HepG2 (cell line): ENCODE measurements around the gene DNPH1. TPM values are rescaled to one million over a fixed set of nuclear protein-coding genes. Genes with fewer than 3 reads are reported as not detected.

Experiments
- ATAC-seq: fragments of 200-7000 bp; cut with Tn5 transposase; 3 replicates; pipeline ENCODE4 v1.9.1; 2020; ENCODE audit warnings: mild to moderate bottlenecking, moderate library complexity
- Bru-seq: library from RNA; stranded (reverse); fragments of 400-500 nt; gene quantifications from one replicate; lab custom pipeline; 2021; lab: Mats Ljungman, UMichigan
- BruChase-seq, 2 experiments: library from RNA; stranded (reverse); fragments of 400-500 nt; gene quantifications; one replicate each; lab custom pipeline; 2021; lab: Mats Ljungman, UMichigan
- BruUV-seq: library from RNA; stranded (reverse); fragments of 400-500 nt; replicated peaks from 2 replicates; lab custom pipeline; 2021; lab: Mats Ljungman, UMichigan
- CTCF ChIA-PET: fragments of 300-600 bp; formaldehyde crosslinking; extraction: SDS; loops from one replicate; lab custom pipeline; 2021; ENCODE audit warnings: low total read pairs, inconsistent platforms, low intra/inter-chr PET ratio; lab: Yijun Ruan, JAX
- POLR2A ChIA-PET: fragments of 350-600 bp; sonication (Branson Sonifier 250); formaldehyde crosslinking; loops from one replicate; lab custom pipeline; 2020; ENCODE audit warnings: antibody characterized with exemption, inconsistent platforms; lab: Yijun Ruan, JAX
- DNase-seq: peaks from one replicate; pipeline ENCODE4 v3.0.0-alpha.2; 2015; ENCODE audit warnings: low spot score
- FAIRE-seq: peaks from 3 replicates; lab custom pipeline; 2011; peaks lifted over from hg19 to GRCh38; lab: Jason Lieb, UNC
- H2AFZ ChIP-seq: one replicate; pipeline ENCODE4 v1.6.1; 2011; ENCODE audit warnings: low read length, inconsistent platforms
- H3K27ac ChIP-seq: fragments of 300-600 bp; 3 replicates; pipeline ENCODE4 v1.8.0; 2011; ENCODE audit warnings: mixed run types, mild to moderate bottlenecking, mixed read lengths, low read length, inconsistent platforms; ENCODE audit not compliant: insufficient read depth; ENCODE audit errors: extremely low read length
- H3K27me3 ChIP-seq, 2 experiments: fragments of 200-600 bp in 1 of 2; 2 replicates in 1 of 2; 3 replicates in 1 of 2; pipeline versions ENCODE4 v1.6.0 to v1.8.0; 2011; ENCODE audit warnings: low read length in 2 of 2, mild to moderate bottlenecking in 2 of 2, moderate library complexity in 2 of 2, inconsistent platforms in 1 of 2; ENCODE audit not compliant: insufficient read depth in 2 of 2, control insufficient read depth in 1 of 2
- H3K36me3 ChIP-seq, 2 experiments: fragments of 200-600 bp in 1 of 2; replicated peaks in 1 of 2; 2 replicates in 1 of 2; 3 replicates in 1 of 2; pipeline versions ENCODE4 v1.5.1 to v1.8.0; 2011; ENCODE audit warnings: low read length in 2 of 2, inconsistent platforms in 1 of 2; ENCODE audit not compliant: insufficient read depth in 2 of 2, control insufficient read depth in 1 of 2
- H3K4me1 ChIP-seq: 2 replicates; pipeline ENCODE4 v1.5.1; 2012; ENCODE audit warnings: low read length, inconsistent platforms; ENCODE audit not compliant: insufficient read depth
- H3K4me2 ChIP-seq: 2 replicates; pipeline ENCODE4 v1.6.0; 2011; ENCODE audit warnings: low read depth, low read length, inconsistent platforms
- H3K4me3 ChIP-seq, 3 experiments: fragments of 200-600 bp in 1 of 3; sonication (generic), shearing (Covaris generic) in 1 of 3; replicated peaks in 1 of 3; 2 replicates each; pipeline ENCODE4 v1.5.1; 2011 to 2016; ENCODE audit warnings: low read length in 3 of 3, inconsistent platforms in 2 of 3, low read depth in 2 of 3, mild to moderate bottlenecking in 2 of 3, control low read depth in 1 of 3, mixed read lengths in 1 of 3; ENCODE audit not compliant: insufficient read depth in 1 of 3
- H3K79me2 ChIP-seq: one replicate; pipeline ENCODE4 v1.6.1; 2011; ENCODE audit warnings: low read length, inconsistent platforms; ENCODE audit not compliant: insufficient read depth
- H3K9ac ChIP-seq: 2 replicates; pipeline ENCODE4 v1.6.0; 2011; ENCODE audit warnings: mild to moderate bottlenecking, low read depth, low read length, inconsistent platforms; ENCODE audit not compliant: insufficient read depth
- H3K9me3 ChIP-seq: 2 replicates; pipeline ENCODE4 v1.5.1; 2012; ENCODE audit warnings: mild to moderate bottlenecking, low read length
- H4K20me1 ChIP-seq: 2 replicates; pipeline ENCODE4 v1.6.0; 2011; ENCODE audit warnings: inconsistent platforms, mild to moderate bottlenecking, low read length, moderate library complexity; ENCODE audit not compliant: insufficient read depth
- MEF2D ChIP-seq: sonication (generic); formaldehyde crosslinking; IDR thresholded peaks from 2 replicates; pipeline ENCODE4 v1.5.1; 2020; ENCODE audit warnings: mild to moderate bottlenecking, missing genetic modification reagents
- ZNF572 ChIP-seq: sonication (generic); formaldehyde crosslinking; IDR thresholded peaks from 2 replicates; pipeline ENCODE4 v1.5.1; 2020; ENCODE audit warnings: mild to moderate bottlenecking, missing genetic modification reagents
- WGBS: methylation state at CpG from one replicate; pipeline ENCODE4 v1.1.6; 2017; ENCODE audit warnings: low lambda C conversion rate; 5-methylcytosine and 5-hydroxymethylcytosine counted together
- in situ Hi-C: cut with HindIII; loops from 2 replicates; pipeline ENCODE4 v1.10.0; 2017; ENCODE audit warnings: low pct_unique_long_range_greater_than_20kb; ENCODE audit not compliant: extremely low pct_ligation_motif_present
- intact Hi-C: fragments of 100-400 bp; cut with micrococcal nuclease; formaldehyde crosslinking; loops from one replicate; pipeline ENCODE4 v1.10.0; 2022; ENCODE audit not compliant: unreplicated experiment
- long read RNA-seq, 2 experiments: library from RNA in 1 of 2; library from polyadenylated mRNA in 1 of 2; stranded (forward) in 1 of 2; unstranded in 1 of 2; transcript quantifications; one replicate each; pipeline ENCODE4 v2.0.0, GENCODE V29; 2019 to 2022
- polyA minus RNA-seq, 3 experiments: library from RNA; depleted of rRNA, polyadenylated mRNA; stranded (reverse); fragments of >200 nt; gene quantifications; 2 replicates each; pipeline ENCODE4 v1.2.3, GENCODE V29; 2011; ENCODE audit warnings: low replicate concordance in 1 of 3
- polyA plus RNA-seq, 8 experiments: library from polyadenylated mRNA; depleted of rRNA in 3 of 8; stranded (reverse) in 7 of 8; unstranded in 1 of 8; fragments of >200 nt; fragmentation: Illumina TruSeq in 4 of 8; extraction: Trizol in 4 of 8; gene quantifications; 2 replicates each; pipeline versions ENCODE4 v1.2.1 to v1.2.3, GENCODE V29; 2011 to 2016; ENCODE audit warnings: low read depth in 4 of 8, missing spikeins in 1 of 8, mixed read lengths in 1 of 8; ENCODE audit not compliant: insufficient read depth in 1 of 8
- total RNA-seq, 5 experiments: library from RNA; depleted of rRNA; stranded (reverse); fragments of >200 nt; fragmentation: Illumina TruSeq; extraction: Trizol; gene quantifications; 2 replicates each; pipeline ENCODE4 v1.2.3, GENCODE V29; 2016; ENCODE audit warnings: low read depth in 1 of 5
- TF ChIP-seq, protein P1 (sequence below): sonication (generic); formaldehyde crosslinking; IDR thresholded peaks from 2 replicates; pipeline ENCODE4 v1.4.0; 2020; ENCODE audit warnings: mild to moderate bottlenecking, missing genetic modification reagents

DNPH1 gene, protein sequence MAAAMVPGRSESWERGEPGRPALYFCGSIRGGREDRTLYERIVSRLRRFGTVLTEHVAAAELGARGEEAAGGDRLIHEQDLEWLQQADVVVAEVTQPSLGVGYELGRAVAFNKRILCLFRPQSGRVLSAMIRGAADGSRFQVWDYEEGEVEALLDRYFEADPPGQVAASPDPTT
- total RNA-seq (2016; rRNA removed; fragmentation: Illumina TruSeq; extraction: Trizol) (75.0 and 75.1 TPM in 2 replicates), polyA plus RNA-seq (2011; rRNA removed) (56.5 and 65.8 TPM in 2 replicates), polyA minus RNA-seq (2011; rRNA and poly(A)+ RNA removed; ENCODE audit: low replicate concordance) (38.8 and 62.4 TPM in 2 replicates), Bru-seq, nascent RNA (percentile 75 among the genes with signal in this experiment), BruChase-seq, experiment 1, labeled RNA remaining after a 6-hour chase (percentile 68 among the genes with signal in this experiment), BruChase-seq, experiment 2, labeled RNA remaining after a 2-hour chase (percentile 53 among the genes with signal in this experiment)
- 50.9 and 56.3 TPM in 2 replicates for total RNA-seq (2016; cell fraction: cytosol; rRNA removed; fragmentation: Illumina TruSeq; extraction: Trizol; ENCODE audit: low read depth)
- 75.1 and 81.5 TPM in 2 replicates for total RNA-seq (2016; cell fraction: insoluble cytoplasmic fraction; rRNA removed; fragmentation: Illumina TruSeq; extraction: Trizol)
- total RNA-seq (2016; cell fraction: membrane; rRNA removed; fragmentation: Illumina TruSeq; extraction: Trizol), result 52.3 and 60.5 TPM in 2 replicates
- 31.4 and 33.7 TPM in 2 replicates for total RNA-seq (2016; cell fraction: nucleus; rRNA removed; fragmentation: Illumina TruSeq; extraction: Trizol)
- polyA plus RNA-seq (2011; cell fraction: cytosol; rRNA removed), result 106 and 143 TPM in 2 replicates
- polyA plus RNA-seq (2011; cell fraction: nucleus; rRNA removed), result 62.4 and 67.4 TPM in 2 replicates
- 43.1 and 47.9 TPM in 2 replicates for polyA plus RNA-seq (2012)
- 62.6 and 68.8 TPM in 2 replicates for polyA plus RNA-seq (2016; cell fraction: cytosol; fragmentation: Illumina TruSeq; extraction: Trizol; ENCODE audit: low read depth)
- polyA plus RNA-seq (2016; cell fraction: insoluble cytoplasmic fraction; fragmentation: Illumina TruSeq; extraction: Trizol; ENCODE audit: low read depth), result 76.7 and 82.8 TPM in 2 replicates
- polyA plus RNA-seq (2016; cell fraction: membrane; fragmentation: Illumina TruSeq; extraction: Trizol; ENCODE audit: low read depth), result 47.1 and 47.7 TPM in 2 replicates
- polyA plus RNA-seq (2016; cell fraction: nucleus; fragmentation: Illumina TruSeq; extraction: Trizol; ENCODE audit: insufficient read depth, low read depth), result 66.2 and 72.5 TPM in 2 replicates
- polyA minus RNA-seq (2011; cell fraction: cytosol; rRNA and poly(A)+ RNA removed), result 10.5 and 15.4 TPM in 2 replicates
- 15.3 and 16.7 TPM in 2 replicates for polyA minus RNA-seq (2011; cell fraction: nucleus; rRNA and poly(A)+ RNA removed)
- long read RNA-seq, experiment 1, transcript DNPH1-201 (4 exons, 657 nt), result major isoform, 115 of 151 reads
- long read RNA-seq, experiment 1, transcript DNPH1-202 (3 exons, 796 nt), result minor isoform, 29 of 151 reads
- long read RNA-seq, experiment 1, partial matches to known transcripts, result 4 of 151 reads
- long read RNA-seq, experiment 1, other reads (novel, unspliced or antisense), result 3 of 151 reads
- long read RNA-seq, experiment 2, transcript DNPH1-202 (3 exons, 796 nt), result minor isoform, 17 of 86 reads
- long read RNA-seq, experiment 2, transcript DNPH1-201 (4 exons, 657 nt), result major isoform, 57 of 86 reads
- long read RNA-seq, experiment 2, partial matches to known transcripts, result 6 of 86 reads
- long read RNA-seq, experiment 2, other reads (novel, unspliced or antisense), result 5 of 86 reads

DNA sequence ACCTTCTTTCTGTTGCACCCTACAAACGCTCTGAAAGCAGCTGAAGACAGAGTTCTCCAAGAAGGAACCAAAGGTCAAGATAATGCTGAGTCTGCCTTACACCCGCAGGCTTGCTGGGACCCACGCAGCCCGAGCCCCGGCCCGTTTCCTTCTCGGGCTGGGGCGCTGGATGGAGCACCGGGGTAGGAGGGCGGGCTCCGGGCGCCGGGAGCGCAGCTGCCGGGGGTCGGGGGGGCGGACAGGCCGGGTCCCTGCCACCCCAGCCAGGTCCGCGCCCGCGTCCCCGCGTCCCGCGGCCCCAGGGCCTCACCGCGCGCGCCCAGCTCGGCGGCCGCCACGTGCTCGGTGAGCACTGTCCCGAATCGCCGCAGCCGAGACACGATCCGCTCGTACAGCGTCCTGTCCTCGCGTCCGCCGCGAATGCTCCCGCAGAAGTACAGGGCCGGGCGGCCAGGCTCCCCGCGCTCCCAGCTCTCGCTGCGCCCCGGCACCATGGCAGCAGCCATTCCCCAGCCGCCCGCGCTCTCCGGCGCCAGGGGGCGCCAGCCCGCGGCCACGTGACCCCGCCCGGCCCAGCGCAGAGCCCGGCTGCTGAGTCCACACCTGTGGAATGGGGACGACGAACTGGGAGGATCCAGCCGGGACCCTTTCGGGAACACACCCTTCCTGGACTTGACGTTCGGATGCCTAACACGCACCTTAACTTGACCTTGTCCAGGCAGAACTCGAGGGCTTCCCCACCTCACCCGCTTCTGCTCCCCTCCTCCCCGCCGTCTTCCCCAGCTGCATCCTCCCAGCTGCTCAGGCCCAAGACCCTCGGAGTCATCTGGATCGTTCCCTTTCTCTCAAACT lies at the start of gene DNPH1:
Gene DNPH1 (minus strand): TSS at position 531 of the 852 bp plus-strand sequence. CDS start 25 bp downstream, at position 506.
- peak; percentile 59 for DNase-seq
- Histone ChIP-seq H3K27ac (peak within 1 kb of the TSS; percentile 49), H3K4me1 (peaks cover 27% of the 10 kb centered on the region), H4K20me1 (no peaks in the 10 kb centered on the region), H3K36me3 (0 out of 5 replicates have a peak, but pooled peaks cover 0 to 10% of the 10 kb centered on the region in 2 experiments), H3K4me3 (peak within 1 kb of the TSS; percentile 69 to 82 (median 81)), H2AFZ (peak within 1 kb of the TSS; percentile 49), H3K9ac (peak within 1 kb of the TSS; percentile 89), H3K4me2 (peak within 1 kb of the TSS; percentile 79), H3K9me3 (no peaks in the 10 kb centered on the region), H3K27me3 (peaks cover 0 to 18% of the 10 kb centered on the region in 2 experiments; a peak in 2 of 5 replicates), H3K79me2 (peaks cover 6% of the 10 kb centered on the region)
- 8% methylated on average over 32 of the region's 82 CpGs for WGBS
- intact Hi-C loops (loop anchor here (1.0 kb wide), 1 partner anchor 55 kb away; no protein-coding TSS in a partner anchor), in situ Hi-C loops (no loop called here)
- ChIA-PET CTCF (interaction anchor here (1.3 to 2.9 kb wide), 3 partner anchors 33 to 126 kb away, joined by 3 to 13 read pairs (median 7); no protein-coding TSS in a partner anchor), POLR2A (interaction anchor here (0.7 to 3.2 kb wide), 23 partner anchors 9 to 346 kb away, joined by 3 to 12 read pairs (median 4); partner anchors contain the start of genes ABCC10, CUL9, KLC4 and MRPL2)
- no peak for FAIRE-seq
- BruUV-seq, result no TSS peak
- ATAC-seq, result peak; percentile 95
- TF ChIP-seq, protein P1, sequence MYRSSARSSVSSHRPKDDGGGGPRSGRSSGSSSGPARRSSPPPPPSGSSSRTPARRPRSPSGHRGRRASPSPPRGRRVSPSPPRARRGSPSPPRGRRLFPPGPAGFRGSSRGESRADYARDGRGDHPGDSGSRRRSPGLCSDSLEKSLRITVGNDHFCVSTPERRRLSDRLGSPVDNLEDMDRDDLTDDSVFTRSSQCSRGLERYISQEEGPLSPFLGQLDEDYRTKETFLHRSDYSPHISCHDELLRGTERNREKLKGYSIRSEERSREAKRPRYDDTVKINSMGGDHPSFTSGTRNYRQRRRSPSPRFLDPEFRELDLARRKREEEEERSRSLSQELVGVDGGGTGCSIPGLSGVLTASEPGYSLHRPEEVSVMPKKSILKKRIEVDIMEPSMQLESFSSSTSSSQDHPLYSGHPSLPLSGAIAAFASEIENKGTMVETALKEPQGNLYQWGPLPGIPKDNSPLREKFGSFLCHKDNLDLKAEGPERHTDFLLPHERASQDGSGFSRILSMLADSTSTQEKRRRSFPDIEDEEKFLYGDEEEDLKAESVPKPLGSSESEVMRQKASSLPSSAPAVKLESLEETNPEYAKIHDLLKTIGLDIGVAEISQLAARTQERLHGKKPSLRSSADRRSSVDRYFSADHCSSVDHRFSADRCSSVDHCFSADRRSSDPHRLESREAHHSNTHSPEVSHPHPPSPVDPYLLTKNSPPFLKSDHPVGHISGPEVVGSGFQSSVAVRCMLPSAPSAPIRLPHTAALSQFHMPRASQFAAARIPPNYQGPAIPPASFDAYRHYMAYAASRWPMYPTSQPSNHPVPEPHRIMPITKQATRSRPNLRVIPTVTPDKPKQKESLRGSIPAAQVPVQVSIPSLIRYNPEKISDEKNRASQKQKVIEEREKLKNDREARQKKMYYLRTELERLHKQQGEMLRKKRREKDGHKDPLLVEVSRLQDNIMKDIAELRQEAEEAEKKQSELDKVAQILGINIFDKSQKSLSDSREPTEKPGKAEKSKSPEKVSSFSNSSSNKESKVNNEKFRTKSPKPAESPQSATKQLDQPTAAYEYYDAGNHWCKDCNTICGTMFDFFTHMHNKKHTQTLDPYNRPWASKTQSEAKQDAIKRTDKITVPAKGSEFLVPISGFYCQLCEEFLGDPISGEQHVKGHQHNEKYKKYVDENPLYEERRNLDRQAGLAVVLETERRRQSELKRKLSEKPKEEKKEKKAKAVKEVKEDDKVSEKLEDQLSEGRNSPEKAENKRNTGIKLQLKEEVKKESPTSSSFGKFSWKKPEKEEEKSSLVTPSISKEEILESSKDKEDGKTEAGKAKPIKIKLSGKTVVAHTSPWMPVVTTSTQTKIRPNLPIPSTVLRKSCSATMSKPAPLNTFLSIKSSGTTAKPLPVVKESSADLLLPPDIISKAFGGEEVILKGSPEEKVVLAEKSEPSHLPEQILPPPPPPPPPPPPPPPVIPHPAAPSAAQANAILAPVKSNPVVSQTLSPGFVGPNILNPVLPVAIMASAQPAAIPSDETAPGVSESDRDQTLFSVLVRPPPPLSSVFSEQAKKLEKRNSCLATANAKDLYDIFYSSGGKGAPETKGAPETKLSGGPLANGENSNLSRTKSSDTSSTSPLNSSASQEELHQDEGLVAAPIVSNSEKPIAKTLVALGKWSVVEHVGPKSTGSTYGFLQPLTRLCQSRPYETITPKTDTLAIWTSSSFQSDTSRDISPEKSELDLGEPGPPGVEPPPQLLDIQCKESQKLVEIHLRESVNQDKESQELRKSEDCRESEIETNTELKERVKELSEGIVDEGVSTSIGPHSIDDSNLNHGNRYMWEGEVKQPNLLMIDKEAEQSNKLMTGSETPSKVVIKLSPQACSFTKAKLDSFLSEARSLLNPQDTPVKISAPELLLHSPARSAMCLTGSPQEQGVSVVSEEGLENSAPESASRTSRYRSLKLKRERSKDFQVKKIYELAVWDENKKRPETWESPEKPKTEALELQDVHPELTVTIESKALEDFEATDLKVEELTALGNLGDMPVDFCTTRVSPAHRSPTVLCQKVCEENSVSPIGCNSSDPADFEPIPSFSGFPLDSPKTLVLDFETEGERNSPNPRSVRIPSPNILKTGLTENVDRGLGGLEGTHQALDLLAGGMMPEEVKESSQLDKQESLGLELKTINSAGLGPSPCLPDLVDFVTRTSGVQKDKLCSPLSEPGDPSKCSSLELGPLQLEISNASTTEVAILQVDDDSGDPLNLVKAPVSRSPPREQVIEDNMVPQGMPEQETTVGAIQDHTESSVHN, result peak; percentile 71; the same call in 1 of the 2 replicates
- TF ChIP-seq MEF2D (no peak), ZNF572 (CRISPR knock-in tag) (no peak)
